Middle frontal gyrus (tissue), 1 donor: ENCODE results near the gene NFATC2.

ENCODE experiments used
- DNase-seq: peaks from one replicate; pipeline ENCODE4 v3.0.0-alpha.2; 2015; ENCODE audit warnings: low spot score; ENCODE audit errors: extremely low spot score

Gene NFATC2

GRCh38 chr20:51542571-51543421 lies at the start of gene NFATC2:
Gene NFATC2, minus strand, starts transcription at chr20:51542719. Its CDS starts 220 bp downstream, at chr20:51542499.
- no peak for DNase-seq

GRCh38 chr20:51591871-51592270 lies 49.4 kb upstream of the NFATC2 start:
- no peak for DNase-seq

GRCh38 chr20:51588762-51589161 lies 46.2 kb upstream of the NFATC2 start:
- DNase-seq, result no peak

- DNase-seq, result no peak
Measured at GRCh38 chr20:51587145-51587544, 44.6 kb upstream of the NFATC2 start.

GRCh38 chr20:51586005-51586440 lies 43.5 kb upstream of the NFATC2 start:
- no peak for DNase-seq

- no peak for DNase-seq
Measured at GRCh38 chr20:51585148-51585547, 42.6 kb upstream of the NFATC2 start.

- no peak for DNase-seq
Measured at GRCh38 chr20:51584737-51585136, 42.2 kb upstream of the NFATC2 start.

- no peak for DNase-seq
Measured at GRCh38 chr20:51584116-51584515, 41.6 kb upstream of the NFATC2 start.

- DNase-seq, result no peak
Measured at GRCh38 chr20:51583499-51583898, 41.0 kb upstream of the NFATC2 start.

GRCh38 chr20:51583073-51583472 lies 40.6 kb upstream of the NFATC2 start:
- no peak for DNase-seq

GRCh38 chr20:51581571-51581970 lies 39.1 kb upstream of the NFATC2 start:
- no peak for DNase-seq

- DNase-seq, result no peak
Measured at GRCh38 chr20:51579137-51579536, 36.6 kb upstream of the NFATC2 start.

GRCh38 chr20:51578145-51578459 lies 35.6 kb upstream of the NFATC2 start:
- no peak for DNase-seq

- DNase-seq, result no peak
Measured at GRCh38 chr20:51577432-51578144, 35.1 kb upstream of the NFATC2 start.

GRCh38 chr20:51575486-51575885 lies 33.0 kb upstream of the NFATC2 start:
- DNase-seq, result no peak

- no peak for DNase-seq
Measured at GRCh38 chr20:51574248-51575033, 31.9 kb upstream of the NFATC2 start.

- no peak for DNase-seq
Measured at GRCh38 chr20:51573576-51574243, 31.2 kb upstream of the NFATC2 start.

- no peak for DNase-seq
Measured at GRCh38 chr20:51571460-51571794, 28.9 kb upstream of the NFATC2 start.

GRCh38 chr20:51570739-51571459 lies 28.4 kb upstream of the NFATC2 start:
- no peak for DNase-seq

- DNase-seq, result no peak
Measured at GRCh38 chr20:51569815-51570738, 27.6 kb upstream of the NFATC2 start.
